HEK293 (cell line): ENCODE results near the gene SMC3.

Experiments used
- CTCF ChIP-seq: fragments of 450-650 bp; formaldehyde crosslinking; IDR thresholded peaks from 2 replicates; pipeline ENCODE4 v1.5.1; 2016; ENCODE audit warnings: missing biosample characterization, missing genetic modification characterization
- HOXA7 ChIP-seq: sonication (generic); formaldehyde crosslinking; IDR thresholded peaks from 2 replicates; pipeline ENCODE4 v1.8.1; 2022; ENCODE audit warnings: missing genetic modification reagents, borderline replicate concordance
- OVOL3 ChIP-seq: fragments of 450-650 bp; formaldehyde crosslinking; IDR thresholded peaks from 2 replicates; pipeline ENCODE4 v1.5.1; 2016; ENCODE audit warnings: missing biosample characterization, missing genetic modification characterization
- REPIN1 ChIP-seq: fragments of 450-650 bp; formaldehyde crosslinking; IDR thresholded peaks from 2 replicates; pipeline ENCODE4 v1.5.1; 2017; ENCODE audit warnings: missing biosample characterization, missing genetic modification characterization, low read depth
- SCRT2 ChIP-seq: fragments of 450-650 bp; formaldehyde crosslinking; IDR thresholded peaks from 2 replicates; pipeline ENCODE4 v1.5.1; 2016; ENCODE audit warnings: missing biosample characterization, missing genetic modification characterization
- TRIM28 ChIP-seq: IDR thresholded peaks from 2 replicates; pipeline ENCODE4 v1.6.1; 2011; ENCODE audit warnings: low read length, control low read depth, borderline replicate concordance
- YY2 ChIP-seq: fragments of 450-650 bp; formaldehyde crosslinking; IDR thresholded peaks from 2 replicates; pipeline ENCODE4 v1.5.1; 2016; ENCODE audit warnings: missing biosample characterization, missing genetic modification characterization
- ZBTB44 ChIP-seq: fragments of 450-650 bp; IDR thresholded peaks from 2 replicates; pipeline ENCODE4 v1.5.1; 2018; ENCODE audit warnings: missing biosample characterization, mild to moderate bottlenecking, missing genetic modification characterization
- ZEB2 ChIP-seq: fragments of 450-650 bp; formaldehyde crosslinking; IDR thresholded peaks from 2 replicates; pipeline ENCODE4 v1.5.1; 2016; ENCODE audit warnings: missing biosample characterization, missing genetic modification characterization
- ZFP41 ChIP-seq: fragments of 450-650 bp; formaldehyde crosslinking; IDR thresholded peaks from 2 replicates; pipeline ENCODE4 v1.5.1; 2016; ENCODE audit warnings: missing biosample characterization, missing genetic modification characterization, borderline replicate concordance
- ZNF121 ChIP-seq: fragments of 450-650 bp; formaldehyde crosslinking; IDR thresholded peaks from 2 replicates; pipeline ENCODE4 v1.5.1; 2016; ENCODE audit warnings: missing biosample characterization, missing genetic modification characterization
- ZNF133 ChIP-seq: fragments of 450-650 bp; formaldehyde crosslinking; IDR thresholded peaks from 2 replicates; pipeline ENCODE4 v1.5.1; 2016; ENCODE audit warnings: missing biosample characterization, missing genetic modification characterization
- ZNF146 ChIP-seq: fragments of 450-650 bp; formaldehyde crosslinking; IDR thresholded peaks from 2 replicates; pipeline ENCODE4 v1.5.1; 2016; ENCODE audit warnings: missing biosample characterization, missing genetic modification characterization
- ZNF148 ChIP-seq: fragments of 450-650 bp; formaldehyde crosslinking; IDR thresholded peaks from 2 replicates; pipeline ENCODE4 v1.5.0; 2017; ENCODE audit warnings: missing biosample characterization, missing genetic modification characterization, borderline replicate concordance
- ZNF16 ChIP-seq: fragments of 450-650 bp; formaldehyde crosslinking; IDR thresholded peaks from 2 replicates; pipeline ENCODE4 v1.5.1; 2016; ENCODE audit warnings: low read depth, missing biosample characterization, missing genetic modification characterization
- ZNF174 ChIP-seq: fragments of 450-650 bp; formaldehyde crosslinking; IDR thresholded peaks from 2 replicates; pipeline ENCODE4 v1.5.0; 2017; ENCODE audit warnings: missing biosample characterization, mild to moderate bottlenecking, missing genetic modification characterization
- ZNF175 ChIP-seq: fragments of 450-650 bp; formaldehyde crosslinking; IDR thresholded peaks from 2 replicates; pipeline ENCODE4 v1.5.1; 2016; ENCODE audit warnings: missing biosample characterization, missing genetic modification characterization
- ZNF223 ChIP-seq: fragments of 450-650 bp; formaldehyde crosslinking; IDR thresholded peaks from 2 replicates; pipeline ENCODE4 v1.5.1; 2016; ENCODE audit warnings: missing biosample characterization, missing genetic modification characterization
- ZNF280C ChIP-seq: fragments of 450-650 bp; formaldehyde crosslinking; IDR thresholded peaks from 2 replicates; pipeline ENCODE4 v1.5.1; 2016; ENCODE audit warnings: missing biosample characterization, missing genetic modification characterization
- ZNF404 ChIP-seq: fragments of 450-650 bp; formaldehyde crosslinking; IDR thresholded peaks from 2 replicates; pipeline ENCODE4 v1.5.1; 2017; ENCODE audit warnings: missing biosample characterization, missing genetic modification characterization
- ZNF600 ChIP-seq: fragments of 450-650 bp; formaldehyde crosslinking; IDR thresholded peaks from 2 replicates; pipeline ENCODE4 v1.5.1; 2016; ENCODE audit warnings: missing biosample characterization, missing genetic modification characterization
- ZNF629 ChIP-seq: fragments of 450-650 bp; formaldehyde crosslinking; IDR thresholded peaks from 2 replicates; pipeline ENCODE4 v1.5.1; 2017; ENCODE audit warnings: missing biosample characterization, missing genetic modification characterization
- ZNF664 ChIP-seq: fragments of 450-650 bp; formaldehyde crosslinking; IDR thresholded peaks from 2 replicates; pipeline ENCODE4 v1.5.1; 2016; ENCODE audit warnings: missing biosample characterization, missing genetic modification characterization
- ZSCAN23 ChIP-seq: fragments of 450-650 bp; formaldehyde crosslinking; IDR thresholded peaks from 2 replicates; pipeline ENCODE4 v1.5.1; 2016; ENCODE audit warnings: missing biosample characterization, missing genetic modification characterization
- ZSCAN5A ChIP-seq: fragments of 450-650 bp; formaldehyde crosslinking; IDR thresholded peaks from 2 replicates; pipeline ENCODE4 v1.5.1; 2016; ENCODE audit warnings: missing biosample characterization, missing genetic modification characterization
- ZXDB ChIP-seq: fragments of 450-650 bp; formaldehyde crosslinking; IDR thresholded peaks from 2 replicates; pipeline ENCODE4 v1.5.1; 2016; ENCODE audit warnings: missing biosample characterization, missing genetic modification characterization
- TF ChIP-seq, protein P1 (sequence below): fragments of 450-650 bp; formaldehyde crosslinking; IDR thresholded peaks from 2 replicates; pipeline ENCODE4 v1.5.1; 2017; ENCODE audit warnings: missing biosample characterization, missing genetic modification characterization
- TF ChIP-seq, protein P2 (sequence below): fragments of 450-650 bp; formaldehyde crosslinking; IDR thresholded peaks from 2 replicates; pipeline ENCODE4 v1.5.1; 2017; ENCODE audit warnings: missing biosample characterization, missing genetic modification characterization
- TF ChIP-seq, protein P3 (sequence below): fragments of 450-650 bp; formaldehyde crosslinking; IDR thresholded peaks from 2 replicates; pipeline ENCODE4 v1.5.1; 2017; ENCODE audit warnings: missing biosample characterization, missing genetic modification characterization

SMC3 gene

DNA sequence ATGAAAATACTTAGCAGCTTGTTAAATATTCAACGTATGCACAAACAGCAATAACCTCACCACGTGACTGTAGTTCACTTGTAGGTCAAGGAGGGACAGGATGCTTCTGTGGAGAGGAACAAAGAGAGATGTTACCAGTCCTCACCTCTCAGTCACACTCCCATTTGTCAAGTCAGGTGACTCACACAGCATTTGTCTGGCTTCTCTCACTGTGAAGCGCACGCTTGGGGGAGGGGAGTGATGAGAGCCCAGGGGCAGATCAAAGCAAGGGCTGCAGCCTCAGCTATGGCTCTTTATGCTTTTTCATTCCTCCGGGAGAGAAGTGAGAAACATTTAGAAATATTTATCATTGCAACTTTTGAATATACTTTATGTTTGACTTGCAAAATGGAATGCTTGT is 73.8 kb downstream of the SMC3 start (continued):
- peak; percentile 53; the same call in 1 of the 2 replicates for TF ChIP-seq ZEB2 (tag by site-specific recombination)
- no peak for TF ChIP-seq ZNF16 (tag by site-specific recombination)
- no peak for TF ChIP-seq HOXA7
- peak; percentile 84 for TF ChIP-seq ZXDB (tag by site-specific recombination)
- no peak for TF ChIP-seq SCRT2 (tag by site-specific recombination)
- TF ChIP-seq ZNF146 (tag by site-specific recombination), result no peak
- no peak for TF ChIP-seq ZBTB44
- no peak for TF ChIP-seq OVOL3
- no peak for TF ChIP-seq ZNF280C (tag by site-specific recombination)
- TF ChIP-seq TRIM28, result peak; percentile 65
- no peak for TF ChIP-seq ZNF148 (tag by site-specific recombination)
- TF ChIP-seq ZNF121 (tag by site-specific recombination), result no peak
- TF ChIP-seq REPIN1 (tag by site-specific recombination), result no peak
- TF ChIP-seq, protein P1, sequence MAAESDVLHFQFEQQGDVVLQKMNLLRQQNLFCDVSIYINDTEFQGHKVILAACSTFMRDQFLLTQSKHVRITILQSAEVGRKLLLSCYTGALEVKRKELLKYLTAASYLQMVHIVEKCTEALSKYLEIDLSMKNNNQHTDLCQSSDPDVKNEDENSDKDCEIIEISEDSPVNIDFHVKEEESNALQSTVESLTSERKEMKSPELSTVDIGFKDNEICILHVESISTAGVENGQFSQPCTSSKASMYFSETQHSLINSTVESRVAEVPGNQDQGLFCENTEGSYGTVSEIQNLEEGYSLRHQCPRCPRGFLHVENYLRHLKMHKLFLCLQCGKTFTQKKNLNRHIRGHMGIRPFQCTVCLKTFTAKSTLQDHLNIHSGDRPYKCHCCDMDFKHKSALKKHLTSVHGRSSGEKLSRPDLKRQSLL, result no peak
- TF ChIP-seq ZNF223 (tag by site-specific recombination), result no peak
- TF ChIP-seq, protein P2, sequence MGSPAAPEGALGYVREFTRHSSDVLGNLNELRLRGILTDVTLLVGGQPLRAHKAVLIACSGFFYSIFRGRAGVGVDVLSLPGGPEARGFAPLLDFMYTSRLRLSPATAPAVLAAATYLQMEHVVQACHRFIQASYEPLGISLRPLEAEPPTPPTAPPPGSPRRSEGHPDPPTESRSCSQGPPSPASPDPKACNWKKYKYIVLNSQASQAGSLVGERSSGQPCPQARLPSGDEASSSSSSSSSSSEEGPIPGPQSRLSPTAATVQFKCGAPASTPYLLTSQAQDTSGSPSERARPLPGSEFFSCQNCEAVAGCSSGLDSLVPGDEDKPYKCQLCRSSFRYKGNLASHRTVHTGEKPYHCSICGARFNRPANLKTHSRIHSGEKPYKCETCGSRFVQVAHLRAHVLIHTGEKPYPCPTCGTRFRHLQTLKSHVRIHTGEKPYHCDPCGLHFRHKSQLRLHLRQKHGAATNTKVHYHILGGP (tag by site-specific recombination), result no peak
- no peak for TF ChIP-seq YY2 (tag by site-specific recombination)
- TF ChIP-seq ZNF404 (tag by site-specific recombination), result no peak
- no peak for TF ChIP-seq ZNF175
- no peak for TF ChIP-seq ZNF664 (tag by site-specific recombination)
- TF ChIP-seq ZNF600, result peak; percentile 72
- no peak for TF ChIP-seq CTCF (tag by site-specific recombination)
- no peak for TF ChIP-seq ZNF174 (tag by site-specific recombination)
- no peak for TF ChIP-seq ZSCAN5A
- TF ChIP-seq, protein P3, sequence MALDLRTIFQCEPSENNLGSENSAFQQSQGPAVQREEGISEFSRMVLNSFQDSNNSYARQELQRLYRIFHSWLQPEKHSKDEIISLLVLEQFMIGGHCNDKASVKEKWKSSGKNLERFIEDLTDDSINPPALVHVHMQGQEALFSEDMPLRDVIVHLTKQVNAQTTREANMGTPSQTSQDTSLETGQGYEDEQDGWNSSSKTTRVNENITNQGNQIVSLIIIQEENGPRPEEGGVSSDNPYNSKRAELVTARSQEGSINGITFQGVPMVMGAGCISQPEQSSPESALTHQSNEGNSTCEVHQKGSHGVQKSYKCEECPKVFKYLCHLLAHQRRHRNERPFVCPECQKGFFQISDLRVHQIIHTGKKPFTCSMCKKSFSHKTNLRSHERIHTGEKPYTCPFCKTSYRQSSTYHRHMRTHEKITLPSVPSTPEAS (tag by site-specific recombination), result no peak
- TF ChIP-seq ZSCAN23, result no peak
- TF ChIP-seq ZNF133, result no peak
- TF ChIP-seq ZFP41 (tag by site-specific recombination), result no peak
- peak; percentile 45 for TF ChIP-seq ZNF629 (tag by site-specific recombination)
